ENCODE results near the gene FILIP1L. TPM values are rescaled to one million over a fixed set of nuclear protein-coding genes. Genes with fewer than 3 reads are reported as not detected.

FILIP1L gene
- total RNA-seq, 1 donor = 213 TPM

DNA sequence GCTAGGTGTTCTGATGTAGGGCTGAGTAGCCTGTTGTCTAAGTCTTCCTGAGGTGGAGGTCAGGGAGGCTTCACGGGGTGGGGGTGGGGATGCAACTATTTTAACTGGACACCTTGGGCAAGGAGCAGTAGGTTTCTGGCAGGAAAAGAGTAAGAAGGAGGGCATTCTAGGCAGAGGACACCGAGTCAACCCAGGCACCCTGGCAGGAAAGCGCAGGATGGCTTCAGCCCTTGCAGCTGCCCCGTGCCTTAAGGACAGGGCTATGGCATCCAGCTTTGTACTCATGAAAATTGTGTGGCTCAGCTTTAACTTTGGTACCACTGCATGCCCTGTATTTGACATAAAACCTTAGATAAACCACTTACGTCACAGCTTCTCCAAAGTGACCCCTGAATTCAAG is 6.4 kb upstream of the FILIP1L start:
- no peak overlapping the region for H3K4me3 ChIP-seq (ENCODE audit: low read depth, low read length)
- no peak for DNase-seq (ENCODE audit: low read depth)
- TF ChIP-seq, protein P1, sequence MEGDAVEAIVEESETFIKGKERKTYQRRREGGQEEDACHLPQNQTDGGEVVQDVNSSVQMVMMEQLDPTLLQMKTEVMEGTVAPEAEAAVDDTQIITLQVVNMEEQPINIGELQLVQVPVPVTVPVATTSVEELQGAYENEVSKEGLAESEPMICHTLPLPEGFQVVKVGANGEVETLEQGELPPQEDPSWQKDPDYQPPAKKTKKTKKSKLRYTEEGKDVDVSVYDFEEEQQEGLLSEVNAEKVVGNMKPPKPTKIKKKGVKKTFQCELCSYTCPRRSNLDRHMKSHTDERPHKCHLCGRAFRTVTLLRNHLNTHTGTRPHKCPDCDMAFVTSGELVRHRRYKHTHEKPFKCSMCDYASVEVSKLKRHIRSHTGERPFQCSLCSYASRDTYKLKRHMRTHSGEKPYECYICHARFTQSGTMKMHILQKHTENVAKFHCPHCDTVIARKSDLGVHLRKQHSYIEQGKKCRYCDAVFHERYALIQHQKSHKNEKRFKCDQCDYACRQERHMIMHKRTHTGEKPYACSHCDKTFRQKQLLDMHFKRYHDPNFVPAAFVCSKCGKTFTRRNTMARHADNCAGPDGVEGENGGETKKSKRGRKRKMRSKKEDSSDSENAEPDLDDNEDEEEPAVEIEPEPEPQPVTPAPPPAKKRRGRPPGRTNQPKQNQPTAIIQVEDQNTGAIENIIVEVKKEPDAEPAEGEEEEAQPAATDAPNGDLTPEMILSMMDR (IDR thresholded peaks at IDR 0.05; ENCODE audit: insufficient read depth, low read depth, low read length) = no peak

DNA sequence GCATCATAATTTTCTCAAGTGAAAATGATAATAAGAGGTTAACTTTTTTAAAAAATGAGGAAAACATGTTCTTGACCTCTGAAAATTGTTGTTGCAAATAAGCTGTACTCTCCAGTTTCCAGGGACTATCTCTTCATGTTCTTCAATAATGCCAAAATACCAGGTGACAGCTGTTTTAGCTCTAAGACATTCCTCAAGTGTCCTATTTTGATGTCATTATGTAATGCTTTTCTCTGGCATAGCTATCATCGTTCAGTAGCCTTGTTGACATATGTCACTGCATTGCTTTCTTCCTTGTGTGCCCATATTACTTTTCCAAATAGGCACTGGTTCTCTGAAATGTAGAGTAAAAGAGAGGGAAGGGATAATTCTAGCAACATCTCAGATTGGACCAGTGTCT is 5.7 kb upstream of the FILIP1L start:
- no peak for DNase-seq (ENCODE audit: low read depth)
- no peak overlapping the region for H3K4me3 ChIP-seq (ENCODE audit: low read depth, low read length)
- TF ChIP-seq, protein P1 (IDR thresholded peaks at IDR 0.05; ENCODE audit: insufficient read depth, low read depth, low read length) = no peak

DNA sequence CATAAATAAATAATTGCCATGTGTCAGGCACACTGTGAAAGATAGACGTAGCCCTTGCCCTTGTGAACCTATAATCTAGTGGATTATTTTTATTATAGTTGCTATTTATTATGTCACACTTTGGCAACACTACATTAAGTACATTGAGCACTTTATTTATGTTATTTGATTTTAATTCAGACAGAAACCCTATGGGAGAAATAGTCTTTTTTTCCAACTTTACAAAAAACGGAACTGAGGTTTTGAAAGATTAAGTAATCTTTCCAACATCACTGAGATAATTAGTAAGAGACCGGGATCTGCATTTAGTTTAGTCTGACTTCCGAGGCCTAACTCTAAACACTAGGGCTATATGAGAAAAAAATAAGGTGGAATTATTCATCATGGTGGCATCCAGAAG is 2.8 kb upstream of the FILIP1L start:
- no peak overlapping the region for H3K4me3 ChIP-seq (ENCODE audit: low read depth, low read length)
- TF ChIP-seq, protein P1 (IDR thresholded peaks at IDR 0.05; ENCODE audit: insufficient read depth, low read depth, low read length) = no peak
- DNase-seq (ENCODE audit: low read depth) = no peak

DNA sequence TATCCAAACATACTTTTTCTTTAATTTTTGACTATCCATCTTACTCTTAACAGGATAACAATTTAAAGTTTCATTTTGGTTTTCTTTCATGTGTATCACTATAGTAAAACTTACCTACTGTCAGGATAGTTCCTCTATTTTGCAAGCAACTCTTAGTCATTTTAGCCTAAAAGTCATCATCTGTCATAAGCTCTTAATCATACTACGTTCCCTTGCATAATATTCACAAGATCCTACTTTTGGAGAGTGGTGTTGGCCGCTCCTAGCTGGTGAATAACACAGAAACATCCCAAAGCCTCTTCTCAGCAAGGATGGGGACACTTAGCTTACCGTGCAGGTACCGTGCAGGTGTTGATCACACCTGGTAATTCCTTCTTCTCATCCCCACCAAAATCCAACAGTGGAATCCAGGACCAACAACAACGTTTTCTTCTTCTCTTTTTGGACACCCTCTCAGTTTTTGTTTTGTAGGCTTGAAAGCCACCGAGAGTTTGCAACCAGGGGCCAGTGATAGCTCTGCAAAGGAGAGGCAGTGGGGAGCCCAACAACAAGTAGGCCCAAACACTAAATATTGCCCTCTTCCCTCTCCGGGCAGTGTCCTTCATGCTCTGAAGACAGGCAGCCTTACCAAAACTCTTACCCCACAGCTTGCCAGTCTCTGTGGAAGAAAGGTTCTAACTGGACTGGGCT is 433 bp downstream of the FILIP1L start:
- no peak for DNase-seq (ENCODE audit: low read depth)
- TF ChIP-seq, protein P1 (IDR thresholded peaks at IDR 0.05; ENCODE audit: insufficient read depth, low read depth, low read length) = no peak

DNA sequence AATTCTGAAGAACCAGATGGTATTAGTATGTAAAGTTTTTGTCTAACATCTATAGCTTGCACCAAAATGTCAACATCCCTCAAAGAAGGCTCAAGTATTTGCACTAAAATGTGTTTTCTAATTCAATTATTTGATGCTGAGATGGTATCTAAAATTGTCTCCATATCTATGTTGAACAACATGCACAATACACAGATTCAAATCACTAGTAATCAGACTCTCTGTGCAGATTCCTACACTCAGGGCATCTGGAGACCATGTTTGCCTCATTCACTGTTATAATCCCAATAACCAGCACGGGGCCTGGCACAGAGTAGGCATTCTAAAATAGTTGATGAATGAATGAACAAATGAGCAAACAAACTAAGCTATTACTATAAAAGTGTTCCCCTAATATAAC is 2.6 kb downstream of the FILIP1L start:
- H3K4me3 ChIP-seq (ENCODE audit: low read depth, low read length) = no peak overlapping the region

More for the DNA sequence above, 433 bp downstream of the FILIP1L start:
- H3K4me3 ChIP-seq (ENCODE audit: low read depth, low read length) = no peak overlapping the region

DNA sequence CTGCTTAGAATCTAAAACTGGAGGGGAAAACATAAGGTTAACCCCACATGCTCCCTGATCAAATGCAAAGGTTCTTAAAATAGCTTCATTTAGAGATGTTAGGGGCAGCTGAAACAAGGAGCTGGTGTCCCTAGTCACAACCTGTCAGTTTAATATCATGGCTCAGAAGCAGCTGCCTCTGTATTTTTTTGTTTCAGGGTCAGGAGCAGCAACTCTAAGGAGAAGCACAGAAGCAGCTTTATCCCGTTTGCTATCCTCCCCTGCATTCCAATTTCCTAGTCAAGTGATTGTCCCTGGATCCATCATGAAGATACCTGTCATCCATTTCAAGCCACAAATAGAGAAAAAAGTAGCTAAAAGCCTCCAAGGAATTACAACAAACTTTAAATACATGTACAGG is 4.1 kb downstream of the FILIP1L start:
- TF ChIP-seq, protein P1 (IDR thresholded peaks at IDR 0.05; ENCODE audit: insufficient read depth, low read depth, low read length) = no peak
- H3K4me3 ChIP-seq (ENCODE audit: low read depth, low read length) = no peak overlapping the region
- no peak for DNase-seq (ENCODE audit: low read depth)

More for the DNA sequence above, 2.6 kb downstream of the FILIP1L start:
- TF ChIP-seq, protein P1 (IDR thresholded peaks at IDR 0.05; ENCODE audit: insufficient read depth, low read depth, low read length) = no peak
- no peak for DNase-seq (ENCODE audit: low read depth)
